Loucy (cell line): ENCODE data around the gene GXYLT2.

ENCODE experiments used
- EZH2phosphoT487 ChIP-seq: fragments of 200-600 bp; IDR thresholded peaks from 2 replicates; pipeline ENCODE4 v1.6.1; 2018; ENCODE audit warnings: antibody characterized with exemption, mild to moderate bottlenecking, moderate library complexity, borderline replicate concordance
- TF ChIP-seq, protein P1 (sequence below): fragments of 200-600 bp; sonication (generic); conservative IDR thresholded peaks from 2 replicates; pipeline ENCODE4 v1.5.1; 2014; ENCODE audit warnings: mild to moderate bottlenecking, antibody characterized with exemption, low read length

DNA sequence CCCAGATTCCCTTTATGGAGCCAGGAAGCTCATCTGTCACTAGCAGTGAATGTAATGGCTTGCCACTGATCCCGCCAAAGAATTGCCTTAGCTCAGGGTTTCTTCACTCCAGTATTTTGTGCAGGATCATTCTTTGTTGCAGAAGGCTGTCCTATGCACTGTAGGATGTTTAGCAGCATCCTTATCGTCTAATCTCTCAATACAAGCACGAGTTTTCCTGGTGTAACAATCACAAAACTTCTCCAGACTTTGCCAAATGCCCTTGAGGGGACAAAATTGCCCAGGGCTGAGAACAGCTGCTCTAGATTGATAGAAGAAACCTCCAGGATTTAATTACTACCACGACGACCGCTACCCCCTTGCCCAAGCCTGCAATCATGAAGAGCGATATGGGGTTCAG is 32.8 kb upstream of the GXYLT2 start:
- TF ChIP-seq, protein P1, sequence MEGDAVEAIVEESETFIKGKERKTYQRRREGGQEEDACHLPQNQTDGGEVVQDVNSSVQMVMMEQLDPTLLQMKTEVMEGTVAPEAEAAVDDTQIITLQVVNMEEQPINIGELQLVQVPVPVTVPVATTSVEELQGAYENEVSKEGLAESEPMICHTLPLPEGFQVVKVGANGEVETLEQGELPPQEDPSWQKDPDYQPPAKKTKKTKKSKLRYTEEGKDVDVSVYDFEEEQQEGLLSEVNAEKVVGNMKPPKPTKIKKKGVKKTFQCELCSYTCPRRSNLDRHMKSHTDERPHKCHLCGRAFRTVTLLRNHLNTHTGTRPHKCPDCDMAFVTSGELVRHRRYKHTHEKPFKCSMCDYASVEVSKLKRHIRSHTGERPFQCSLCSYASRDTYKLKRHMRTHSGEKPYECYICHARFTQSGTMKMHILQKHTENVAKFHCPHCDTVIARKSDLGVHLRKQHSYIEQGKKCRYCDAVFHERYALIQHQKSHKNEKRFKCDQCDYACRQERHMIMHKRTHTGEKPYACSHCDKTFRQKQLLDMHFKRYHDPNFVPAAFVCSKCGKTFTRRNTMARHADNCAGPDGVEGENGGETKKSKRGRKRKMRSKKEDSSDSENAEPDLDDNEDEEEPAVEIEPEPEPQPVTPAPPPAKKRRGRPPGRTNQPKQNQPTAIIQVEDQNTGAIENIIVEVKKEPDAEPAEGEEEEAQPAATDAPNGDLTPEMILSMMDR, result no peak
- TF ChIP-seq EZH2phosphoT487, result no peak
